Measurements from ENCODE around the gene VAV2.

DNA sequence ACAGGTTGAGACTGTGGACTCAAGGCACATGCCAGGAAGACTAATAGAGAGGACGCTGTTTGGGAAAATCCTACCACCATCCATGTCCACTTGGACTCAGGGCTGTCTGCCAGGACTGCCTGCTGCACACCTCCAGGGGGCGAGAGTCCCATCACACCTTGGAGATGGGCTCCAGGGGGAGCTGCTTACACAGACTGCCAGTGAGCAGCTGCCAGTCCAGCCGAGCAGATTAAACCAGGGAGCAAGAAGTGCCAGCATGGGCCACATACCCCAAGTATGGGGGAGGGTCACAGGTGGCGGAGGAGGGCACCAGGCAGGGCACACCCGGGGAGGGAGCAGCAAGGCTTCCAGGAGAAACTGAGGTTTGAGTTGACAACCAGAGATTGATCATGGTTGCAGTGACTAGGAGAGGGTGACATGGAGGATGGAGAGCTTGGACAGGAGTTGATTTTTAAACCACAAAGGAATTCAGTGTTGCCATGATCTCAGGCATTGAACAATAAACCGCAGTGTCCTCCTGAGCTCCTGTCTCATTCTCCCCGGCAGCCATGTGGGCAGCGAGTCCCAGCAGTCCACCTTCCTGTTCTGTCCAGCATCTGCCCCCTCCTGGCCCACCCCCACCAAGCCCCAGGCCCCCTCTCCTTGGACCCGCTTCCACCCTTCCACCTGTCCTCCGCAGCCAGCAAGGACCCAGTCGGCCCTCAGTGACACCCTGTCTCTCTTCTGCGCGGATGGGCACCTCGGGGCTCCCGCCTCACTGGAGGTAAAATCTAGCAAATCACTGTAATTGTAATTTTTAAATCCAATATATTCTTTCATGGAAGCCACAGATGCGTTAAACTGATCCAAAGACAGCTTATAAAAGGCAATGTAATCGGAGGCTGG is 3.1 kb upstream of the VAV2 start:
- TF ChIP-seq, protein P1, sequence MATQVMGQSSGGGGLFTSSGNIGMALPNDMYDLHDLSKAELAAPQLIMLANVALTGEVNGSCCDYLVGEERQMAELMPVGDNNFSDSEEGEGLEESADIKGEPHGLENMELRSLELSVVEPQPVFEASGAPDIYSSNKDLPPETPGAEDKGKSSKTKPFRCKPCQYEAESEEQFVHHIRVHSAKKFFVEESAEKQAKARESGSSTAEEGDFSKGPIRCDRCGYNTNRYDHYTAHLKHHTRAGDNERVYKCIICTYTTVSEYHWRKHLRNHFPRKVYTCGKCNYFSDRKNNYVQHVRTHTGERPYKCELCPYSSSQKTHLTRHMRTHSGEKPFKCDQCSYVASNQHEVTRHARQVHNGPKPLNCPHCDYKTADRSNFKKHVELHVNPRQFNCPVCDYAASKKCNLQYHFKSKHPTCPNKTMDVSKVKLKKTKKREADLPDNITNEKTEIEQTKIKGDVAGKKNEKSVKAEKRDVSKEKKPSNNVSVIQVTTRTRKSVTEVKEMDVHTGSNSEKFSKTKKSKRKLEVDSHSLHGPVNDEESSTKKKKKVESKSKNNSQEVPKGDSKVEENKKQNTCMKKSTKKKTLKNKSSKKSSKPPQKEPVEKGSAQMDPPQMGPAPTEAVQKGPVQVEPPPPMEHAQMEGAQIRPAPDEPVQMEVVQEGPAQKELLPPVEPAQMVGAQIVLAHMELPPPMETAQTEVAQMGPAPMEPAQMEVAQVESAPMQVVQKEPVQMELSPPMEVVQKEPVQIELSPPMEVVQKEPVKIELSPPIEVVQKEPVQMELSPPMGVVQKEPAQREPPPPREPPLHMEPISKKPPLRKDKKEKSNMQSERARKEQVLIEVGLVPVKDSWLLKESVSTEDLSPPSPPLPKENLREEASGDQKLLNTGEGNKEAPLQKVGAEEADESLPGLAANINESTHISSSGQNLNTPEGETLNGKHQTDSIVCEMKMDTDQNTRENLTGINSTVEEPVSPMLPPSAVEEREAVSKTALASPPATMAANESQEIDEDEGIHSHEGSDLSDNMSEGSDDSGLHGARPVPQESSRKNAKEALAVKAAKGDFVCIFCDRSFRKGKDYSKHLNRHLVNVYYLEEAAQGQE (IDR thresholded peaks at IDR 0.05; ENCODE audit: low read depth), result no peak
- TF ChIP-seq NFIC (IDR thresholded peaks at IDR 0.05) (no peak), RAD21 (IDR thresholded peaks at IDR 0.05; ENCODE audit: low read depth) (no peak), YY1 (IDR thresholded peaks at IDR 0.05; ENCODE audit: low read depth) (no peak), EGR1 (IDR thresholded peaks at IDR 0.05) (no peak), CREB1 (IDR thresholded peaks at IDR 0.05; ENCODE audit: low read depth) (no peak), EP300 (IDR thresholded peaks at IDR 0.05; ENCODE audit: borderline replicate concordance) (no peak), CEBPB (IDR thresholded peaks at IDR 0.05) (no peak)
- TF ChIP-seq, protein P2, sequence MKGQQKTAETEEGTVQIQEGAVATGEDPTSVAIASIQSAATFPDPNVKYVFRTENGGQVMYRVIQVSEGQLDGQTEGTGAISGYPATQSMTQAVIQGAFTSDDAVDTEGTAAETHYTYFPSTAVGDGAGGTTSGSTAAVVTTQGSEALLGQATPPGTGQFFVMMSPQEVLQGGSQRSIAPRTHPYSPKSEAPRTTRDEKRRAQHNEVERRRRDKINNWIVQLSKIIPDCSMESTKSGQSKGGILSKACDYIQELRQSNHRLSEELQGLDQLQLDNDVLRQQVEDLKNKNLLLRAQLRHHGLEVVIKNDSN (IDR thresholded peaks at IDR 0.05), result no peak
- TF ChIP-seq, protein P3, sequence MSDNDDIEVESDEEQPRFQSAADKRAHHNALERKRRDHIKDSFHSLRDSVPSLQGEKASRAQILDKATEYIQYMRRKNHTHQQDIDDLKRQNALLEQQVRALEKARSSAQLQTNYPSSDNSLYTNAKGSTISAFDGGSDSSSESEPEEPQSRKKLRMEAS (IDR thresholded peaks at IDR 0.05), result no peak
